Tibial nerve (tissue), 4 donors: Measurements from ENCODE around the gene CAMKK1. TPM values are rescaled to one million over a fixed set of nuclear protein-coding genes. Genes with fewer than 3 reads are reported as not detected.

ENCODE experiments used
- DNase-seq, 2 donors: peaks; one replicate each; pipeline ENCODE4 v3.0.0-alpha.2; 2019; ENCODE audit warnings: low spot score in 2 of 2
- H3K27ac ChIP-seq, 4 donors: fragments of 200-600 bp; sonication (generic) in 3 of 4; one replicate each; pipeline ENCODE4 v1.5.1; 2017 to 2019; ENCODE audit warnings: mild to moderate bottlenecking in 1 of 4
- H3K27me3 ChIP-seq, 2 donors: fragments of 200-600 bp; sonication (generic) in 1 of 2; one replicate each; pipeline versions ENCODE4 v1.5.1 to v1.6.0; 2017 to 2019
- H3K36me3 ChIP-seq, 3 donors: fragments of 200-600 bp; sonication (generic); one replicate each; pipeline ENCODE4 v1.5.1; 2018 to 2019
- H3K4me1 ChIP-seq, 4 donors: fragments of 200-600 bp; sonication (generic) in 3 of 4; one replicate each; pipeline ENCODE4 v1.5.1; 2017 to 2019
- H3K4me3 ChIP-seq, 4 donors: fragments of 200-600 bp; sonication (generic) in 3 of 4; one replicate each; pipeline ENCODE4 v1.5.1; 2017 to 2019; ENCODE audit warnings: mild to moderate bottlenecking in 1 of 4, moderate library complexity in 1 of 4
- H3K9me3 ChIP-seq, 4 donors: fragments of 200-600 bp; sonication (generic) in 3 of 4; one replicate each; pipeline ENCODE4 v1.5.1; 2017 to 2019
- EP300 ChIP-seq, 2 donors: sonication (generic); formaldehyde crosslinking; IDR thresholded peaks; one replicate each; pipeline ENCODE4 v1.6.1; 2017; ENCODE audit warnings: antibody characterized with exemption in 2 of 2, mild to moderate bottlenecking in 1 of 2
- POLR2A ChIP-seq, 2 donors: fragments of 450-650 bp; IDR thresholded peaks; one replicate each; pipeline ENCODE4 v1.6.1; 2017; ENCODE audit warnings: antibody characterized with exemption in 2 of 2, mild to moderate bottlenecking in 2 of 2, moderate library complexity in 2 of 2
- WGBS, 2 donors: methylation state at CpG; one replicate each; pipeline ENCODE4 v1.1.5; 2018; 5-methylcytosine and 5-hydroxymethylcytosine counted together
- total RNA-seq, 4 donors: library from RNA; depleted of rRNA; stranded (reverse); fragments of >200 nt; gene quantifications; one replicate each; pipeline ENCODE4 v1.1.0, GENCODE V29; 2016
- TF ChIP-seq, protein P1 (sequence below), 5 experiments: fragments of 200-600 bp in 3 of 5; fragments of 450-650 bp in 2 of 5; sonication (generic) in 3 of 5; IDR thresholded peaks; one replicate each; pipeline ENCODE4 v1.5.1; 2016 to 2019; ENCODE audit warnings: antibody characterized with exemption in 5 of 5, mild to moderate bottlenecking in 3 of 5, moderate library complexity in 2 of 5

CAMKK1 gene
- total RNA-seq, 4 donors from 2014 or later = 4.4 to 15.3 (median 7.3) TPM

DNA sequence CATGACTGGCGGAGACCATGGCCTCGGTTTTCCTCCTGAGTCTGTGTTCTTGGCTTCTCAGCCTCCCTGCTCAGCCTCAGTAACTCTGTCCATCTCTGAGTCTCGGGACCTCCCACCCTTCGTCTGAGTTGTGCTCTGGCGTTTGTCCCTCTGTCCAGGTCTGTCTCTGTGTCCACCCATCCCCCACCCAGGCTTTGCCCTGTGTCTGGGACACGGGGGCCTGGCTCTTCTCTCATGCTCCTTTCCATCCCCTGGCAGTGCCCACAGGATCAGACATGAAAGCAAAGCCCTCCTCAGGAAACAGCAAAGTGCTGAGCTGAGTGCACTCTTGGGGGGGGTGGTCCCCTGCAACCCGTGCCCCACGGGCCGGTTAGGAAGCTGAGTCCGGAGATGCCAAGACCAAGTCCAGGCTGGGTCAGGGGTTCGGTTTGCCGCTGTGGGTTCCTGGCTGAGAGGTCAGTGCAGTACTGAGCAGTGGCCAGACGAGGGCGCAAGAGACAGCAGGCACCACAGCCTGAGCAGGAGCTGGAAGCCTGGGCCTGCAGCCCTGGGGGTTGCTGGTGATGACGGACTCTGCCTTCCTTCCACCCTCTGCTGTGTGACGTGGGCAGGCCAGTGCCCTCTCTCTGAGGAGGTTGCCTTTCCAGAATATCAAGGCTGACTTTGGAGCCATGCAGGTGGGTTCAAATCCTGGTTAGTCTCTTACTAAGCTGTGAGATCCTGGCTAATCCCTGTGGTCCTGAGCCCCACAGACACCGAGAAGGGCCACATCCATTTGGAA lies 20.9 kb upstream of the CAMKK1 start:
- TF ChIP-seq, protein P1, sequence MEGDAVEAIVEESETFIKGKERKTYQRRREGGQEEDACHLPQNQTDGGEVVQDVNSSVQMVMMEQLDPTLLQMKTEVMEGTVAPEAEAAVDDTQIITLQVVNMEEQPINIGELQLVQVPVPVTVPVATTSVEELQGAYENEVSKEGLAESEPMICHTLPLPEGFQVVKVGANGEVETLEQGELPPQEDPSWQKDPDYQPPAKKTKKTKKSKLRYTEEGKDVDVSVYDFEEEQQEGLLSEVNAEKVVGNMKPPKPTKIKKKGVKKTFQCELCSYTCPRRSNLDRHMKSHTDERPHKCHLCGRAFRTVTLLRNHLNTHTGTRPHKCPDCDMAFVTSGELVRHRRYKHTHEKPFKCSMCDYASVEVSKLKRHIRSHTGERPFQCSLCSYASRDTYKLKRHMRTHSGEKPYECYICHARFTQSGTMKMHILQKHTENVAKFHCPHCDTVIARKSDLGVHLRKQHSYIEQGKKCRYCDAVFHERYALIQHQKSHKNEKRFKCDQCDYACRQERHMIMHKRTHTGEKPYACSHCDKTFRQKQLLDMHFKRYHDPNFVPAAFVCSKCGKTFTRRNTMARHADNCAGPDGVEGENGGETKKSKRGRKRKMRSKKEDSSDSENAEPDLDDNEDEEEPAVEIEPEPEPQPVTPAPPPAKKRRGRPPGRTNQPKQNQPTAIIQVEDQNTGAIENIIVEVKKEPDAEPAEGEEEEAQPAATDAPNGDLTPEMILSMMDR (IDR thresholded peaks at IDR 0.05) = peak; percentile 93 to 97 (median 94)
- TF ChIP-seq EP300 (IDR thresholded peaks at IDR 0.05) (no peak), POLR2A (IDR thresholded peaks at IDR 0.05) (no peak)
- H3K4me1 ChIP-seq = peaks cover 0 to 31% (median 14%) of the 10 kb centered on the region in 4 donors
- no peaks in the 10 kb centered on the region for H3K9me3 ChIP-seq
- no peak overlapping the region for H3K4me3 ChIP-seq
- no peaks in the 10 kb centered on the region for H3K27me3 ChIP-seq
- DNase-seq = peak; percentile 69 to 80
- peak overlapping the region in 1 of 4 donors; percentile 58 for H3K27ac ChIP-seq
- no peaks in the 10 kb centered on the region for H3K36me3 ChIP-seq
- WGBS, 2 donors = 29 to 46% methylated on average over 10 to 17 of the region's 17 CpGs

DNA sequence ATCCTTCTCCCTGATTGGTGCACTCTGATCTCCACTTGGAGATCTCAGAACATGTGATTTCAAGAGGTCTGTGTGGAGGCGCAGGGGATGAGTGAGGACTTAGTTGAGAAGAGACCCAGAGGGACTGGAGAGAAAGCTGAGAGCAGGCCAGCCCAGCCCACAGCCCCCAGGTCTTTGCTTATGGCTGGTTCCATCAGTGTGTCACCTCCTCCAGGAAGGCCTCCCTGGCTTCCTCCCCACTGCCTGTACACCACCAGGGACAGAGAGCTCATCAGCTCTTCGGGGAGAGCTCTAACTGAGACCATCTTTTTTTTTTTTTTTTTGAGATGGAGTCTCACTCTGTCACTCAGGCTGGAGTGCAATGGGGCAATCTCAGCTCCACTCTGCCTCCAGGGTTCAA lies 20.0 kb upstream of the CAMKK1 start:
- Histone ChIP-seq H3K27me3 (no peaks in the 10 kb centered on the region), H3K4me1 (peaks cover 0 to 31% (median 14%) of the 10 kb centered on the region in 4 donors), H3K4me3 (no peak overlapping the region), H3K27ac (no peak overlapping the region), H3K36me3 (no peaks in the 10 kb centered on the region), H3K9me3 (no peaks in the 10 kb centered on the region)
- 94 to 98% methylated on average over 2 of the region's 2 CpGs for WGBS, 2 donors
- DNase-seq = no peak
- TF ChIP-seq POLR2A (IDR thresholded peaks at IDR 0.05) (no peak), EP300 (IDR thresholded peaks at IDR 0.05) (no peak)
- TF ChIP-seq, protein P1 (IDR thresholded peaks at IDR 0.05) = no peak

DNA sequence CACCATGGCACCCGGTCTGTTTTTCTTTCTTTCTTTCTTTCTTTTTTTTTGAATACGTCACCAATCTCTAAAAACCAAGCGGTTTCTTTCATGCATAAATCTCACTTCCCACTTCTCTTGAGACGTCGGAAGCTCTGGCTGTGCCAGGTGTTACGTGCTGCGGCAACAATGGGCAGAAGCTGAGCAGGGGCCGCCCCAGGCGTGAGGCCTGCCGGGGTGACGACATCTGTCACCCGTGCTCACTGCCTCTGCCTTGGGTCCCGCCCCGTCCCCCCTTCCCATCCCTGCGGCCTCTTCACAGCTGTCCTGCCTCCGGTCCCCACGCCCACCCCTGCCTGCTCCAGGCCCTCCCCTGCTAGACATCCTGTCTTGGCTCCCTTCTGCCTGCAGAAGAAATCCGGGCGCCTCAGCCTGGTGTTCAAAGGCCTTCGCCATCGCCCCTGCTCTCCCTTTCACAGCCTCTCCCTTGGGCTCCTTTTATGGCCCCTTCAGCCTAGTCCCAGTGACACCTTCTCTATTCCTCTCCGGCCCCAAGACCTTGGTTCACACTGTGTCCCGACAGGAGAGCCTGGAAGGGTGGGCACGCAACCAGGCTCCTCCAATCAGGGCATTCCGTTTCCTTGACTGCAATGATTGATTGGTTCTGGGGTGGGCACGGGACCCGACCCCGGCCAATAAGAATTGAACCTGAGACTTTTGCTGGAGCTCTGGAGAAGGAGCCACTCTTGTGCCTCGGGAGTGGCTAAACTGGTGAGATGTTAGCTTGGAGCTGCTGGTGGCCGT lies 18.6 kb upstream of the CAMKK1 start:
- no peak for TF ChIP-seq EP300 (IDR thresholded peaks at IDR 0.05)
- no peak for TF ChIP-seq POLR2A (IDR thresholded peaks at IDR 0.05)
- TF ChIP-seq, protein P1 (IDR thresholded peaks at IDR 0.05) = no peak
- H3K36me3 ChIP-seq = no peaks in the 10 kb centered on the region
- H3K4me1 ChIP-seq = peaks cover 0 to 18% (median 8%) of the 10 kb centered on the region in 4 donors
- H3K9me3 ChIP-seq = no peaks in the 10 kb centered on the region
- no peak overlapping the region for H3K4me3 ChIP-seq
- no peak for DNase-seq
- H3K27me3 ChIP-seq = no peaks in the 10 kb centered on the region
- WGBS, 2 donors = 56 to 63% methylated on average over 30 of the region's 30 CpGs
- peak overlapping the region in 1 of 4 donors; percentile 36 for H3K27ac ChIP-seq

DNA sequence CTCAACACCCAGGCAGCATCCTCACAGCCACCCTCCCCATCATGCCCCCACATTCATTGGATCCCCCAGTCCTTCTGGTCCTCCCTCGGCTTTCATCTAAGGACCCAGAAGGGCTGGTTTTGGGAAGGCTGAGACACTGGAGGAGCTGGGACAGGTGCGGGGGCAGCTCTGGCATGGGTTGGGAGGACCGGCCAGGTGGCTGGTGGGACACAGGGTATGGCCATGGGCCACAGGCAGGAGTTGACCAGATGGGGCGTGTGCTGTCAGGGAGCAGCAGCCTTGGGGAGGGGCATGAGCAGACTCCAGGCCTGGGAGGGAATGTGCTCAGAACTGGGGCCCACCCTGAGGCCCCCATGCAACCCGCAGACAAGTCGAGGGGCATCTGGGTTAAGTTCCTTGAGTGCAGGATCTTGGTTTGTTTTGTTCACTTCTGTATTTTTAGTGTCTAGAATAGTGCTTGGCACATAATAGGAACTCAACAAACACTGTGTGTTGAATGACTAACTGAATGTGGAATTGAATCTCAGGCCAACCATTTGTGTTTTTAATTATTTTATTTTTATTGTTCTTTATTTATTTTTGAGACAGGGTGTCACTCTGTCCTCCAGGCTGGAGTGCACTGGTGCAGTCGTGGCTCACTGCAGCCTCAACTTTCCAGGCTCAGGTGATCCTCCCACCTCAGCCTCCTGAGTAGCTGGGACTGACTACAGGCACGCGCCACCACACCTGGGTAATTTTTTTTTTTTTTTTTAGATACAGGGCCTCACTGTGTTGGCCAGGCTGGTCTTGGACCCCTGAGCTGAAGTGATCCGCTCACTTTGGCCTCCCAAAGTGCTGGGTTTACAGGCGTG lies 17.8 kb upstream of the CAMKK1 start:
- H3K27ac ChIP-seq = peak overlapping the region in 1 of 4 donors; percentile 36
- no peaks in the 10 kb centered on the region for H3K27me3 ChIP-seq
- no peak for DNase-seq
- no peaks in the 10 kb centered on the region for H3K36me3 ChIP-seq
- 84 to 86% methylated on average over 11 of the region's 11 CpGs for WGBS, 2 donors
- peaks cover 0 to 10% (median 5%) of the 10 kb centered on the region in 4 donors for H3K4me1 ChIP-seq
- H3K4me3 ChIP-seq = no peak overlapping the region
- TF ChIP-seq POLR2A (IDR thresholded peaks at IDR 0.05) (no peak), EP300 (IDR thresholded peaks at IDR 0.05) (no peak)
- TF ChIP-seq, protein P1 (IDR thresholded peaks at IDR 0.05) = no peak
- H3K9me3 ChIP-seq = no peaks in the 10 kb centered on the region
